Testis (tissue), 3 donors: ENCODE data around the gene FCMR. TPM values are rescaled to one million over a fixed set of nuclear protein-coding genes. Genes with fewer than 3 reads are reported as not detected.

Experiments
- DNase-seq: peaks from one replicate; pipeline ENCODE4 v3.0.0-alpha.2; 2019
- H3K27ac ChIP-seq, 2 donors: fragments of 200-600 bp; sonication (generic); one replicate each; pipeline ENCODE4 v1.5.1; 2019
- H3K27me3 ChIP-seq: fragments of 200-600 bp; sonication (generic); one replicate; pipeline ENCODE4 v1.5.1; 2019
- H3K36me3 ChIP-seq: fragments of 200-600 bp; sonication (generic); one replicate; pipeline ENCODE4 v1.5.1; 2017; ENCODE audit warnings: low read depth; ENCODE audit errors: missing control alignments
- H3K4me1 ChIP-seq: fragments of 200-600 bp; sonication (generic); one replicate; pipeline ENCODE4 v1.5.1; 2019
- H3K4me3 ChIP-seq, 2 donors: fragments of 200-600 bp; sonication (generic); one replicate each; pipeline ENCODE4 v1.5.1; 2017 to 2019
- H3K9me3 ChIP-seq: fragments of 200-600 bp; sonication (generic); one replicate; pipeline ENCODE4 v1.5.1; 2017
- CTCF ChIP-seq, 3 experiments: fragments of 450-650 bp in 2 of 3; fragments of 200-600 bp in 1 of 3; sonication (generic) in 1 of 3; IDR thresholded peaks; one replicate each; pipeline ENCODE4 v1.5.1; 2016 to 2019; ENCODE audit warnings: antibody characterized with exemption in 3 of 3, mild to moderate bottlenecking in 2 of 3, moderate library complexity in 1 of 3
- POLR2A ChIP-seq: fragments of 450-650 bp; IDR thresholded peaks from one replicate; pipeline ENCODE4 v1.6.1; 2017; ENCODE audit warnings: antibody characterized with exemption, mild to moderate bottlenecking, moderate library complexity
- WGBS, 2 donors: methylation state at CpG; one replicate each; pipeline ENCODE4 v1.1.5; 2018; 5-methylcytosine and 5-hydroxymethylcytosine counted together
- intact Hi-C: fragments of 100-400 bp; cut with DNase I; formaldehyde crosslinking; loops from one replicate; pipeline ENCODE4 v1.15.1; 2023; ENCODE audit warnings: low total_unique reads
- polyA plus RNA-seq: library from polyadenylated mRNA; stranded (reverse); fragments of 350-450 nt; fragmentation: Illumina TruSeq; extraction: RNeasy Lipid Tissue Mini Kit (QIAGEN cat#74804); gene quantifications from one replicate; pipeline ENCODE4 v1.2.3, GENCODE V29; 2014; ENCODE audit warnings: low read depth, low replicate concordance; ENCODE audit not compliant: insufficient read depth
- total RNA-seq, 2 donors: library from RNA; depleted of rRNA; stranded (reverse); fragments of >200 nt; gene quantifications; one replicate each; pipeline ENCODE4 v1.2.3, GENCODE V29; 2016

FCMR gene
- total and polyA plus RNA-seq, 3 donors from 2014 or later = 1.1 to 5.3 (median 1.3) TPM

DNA sequence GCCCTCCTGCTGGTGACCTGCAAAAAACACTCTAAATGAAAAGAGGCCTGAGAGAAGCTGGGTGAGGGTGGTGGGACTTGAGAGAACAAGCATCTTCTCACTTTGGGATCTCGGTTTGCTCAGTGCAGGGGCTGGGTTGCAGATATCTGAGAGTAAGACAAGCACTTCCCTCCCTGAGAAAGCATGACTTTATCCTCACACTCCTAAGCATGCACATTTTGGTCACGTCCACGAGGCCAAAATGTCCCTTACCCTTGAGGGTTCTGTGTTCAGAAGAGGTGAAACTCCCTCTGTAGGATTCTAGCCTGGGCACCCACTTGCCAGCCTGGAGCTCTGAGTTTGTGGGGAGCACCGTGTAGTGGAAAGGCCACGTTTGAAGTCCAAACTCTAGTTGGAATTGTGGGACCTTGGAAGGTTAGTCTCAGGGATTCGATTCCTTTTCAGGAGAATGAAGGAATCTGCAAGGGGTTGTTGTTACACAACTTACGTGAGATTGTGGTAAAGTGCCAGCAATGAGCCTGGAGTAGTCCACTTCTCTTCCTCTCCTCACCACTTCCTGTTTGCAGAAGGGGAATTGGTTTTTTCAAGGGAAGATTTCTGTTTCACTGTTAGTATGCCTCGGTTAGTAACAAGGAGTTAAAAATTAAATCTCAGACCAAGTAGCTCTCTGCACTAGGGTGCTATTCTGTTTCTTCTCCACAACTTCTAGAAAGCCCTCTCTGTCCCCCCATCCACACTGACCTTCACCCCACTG is 45.5 kb upstream of the FCMR start:
- TF ChIP-seq CTCF (IDR thresholded peaks at IDR 0.05) (no peak), POLR2A (no peak)
- no peak for DNase-seq

GRCh38 chr1:206965781-206966180 is 44.0 kb upstream of the FCMR start:
- 83 to 95% methylated on average over 2 of the region's 2 CpGs for WGBS, 2 donors
- TF ChIP-seq POLR2A (no peak), CTCF (IDR thresholded peaks at IDR 0.05) (no peak)
- H3K4me1 ChIP-seq = peaks cover 6% of the 10 kb centered on the region
- H3K36me3 ChIP-seq = no peaks in the 10 kb centered on the region
- no peak overlapping the region for H3K27ac ChIP-seq
- DNase-seq = no peak
- no peaks in the 10 kb centered on the region for H3K27me3 ChIP-seq
- H3K9me3 ChIP-seq = no peaks in the 10 kb centered on the region
- no peak overlapping the region for H3K4me3 ChIP-seq
- intact Hi-C loops = no loop called here

More for the DNA sequence above, 45.5 kb upstream of the FCMR start:
- Histone ChIP-seq H3K36me3 (no peaks in the 10 kb centered on the region), H3K4me3 (no peak overlapping the region), H3K27me3 (no peaks in the 10 kb centered on the region), H3K9me3 (no peaks in the 10 kb centered on the region), H3K4me1 (peaks cover 6% of the 10 kb centered on the region), H3K27ac (no peak overlapping the region)
- WGBS, 2 donors = 75 to 78% methylated on average over 8 of the region's 8 CpGs
- intact Hi-C loops = no loop called here

DNA sequence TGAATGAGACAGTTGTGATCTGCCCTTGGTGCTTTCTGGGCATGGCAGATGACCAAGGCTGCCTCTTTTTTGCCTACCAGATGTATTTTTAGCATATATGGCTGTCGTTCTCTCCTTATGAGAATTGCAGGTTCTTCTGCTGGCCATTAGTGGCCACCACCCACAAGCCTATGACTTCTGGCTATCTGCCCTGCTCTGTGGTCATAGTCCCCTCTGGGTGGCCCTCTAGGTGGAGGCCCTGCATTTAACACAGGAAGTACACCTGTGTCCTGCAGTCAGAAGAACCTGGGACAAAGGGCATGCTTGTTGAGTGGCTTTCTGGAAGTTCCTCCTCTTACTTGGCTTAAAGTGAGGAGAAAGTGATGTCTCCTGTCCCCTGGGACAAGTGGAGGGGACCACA is 42.0 kb upstream of the FCMR start:
- Histone ChIP-seq H3K9me3 (no peaks in the 10 kb centered on the region), H3K4me1 (no peaks in the 10 kb centered on the region), H3K4me3 (no peak overlapping the region), H3K36me3 (no peaks in the 10 kb centered on the region), H3K27ac (no peak overlapping the region), H3K27me3 (no peaks in the 10 kb centered on the region)
- no peak for TF ChIP-seq CTCF (IDR thresholded peaks at IDR 0.05)
- TF ChIP-seq POLR2A = no peak
- 83 to 85% methylated on average over 1 of the region's 1 CpG for WGBS, 2 donors
- intact Hi-C loops = no loop called here
- no peak for DNase-seq

- TF ChIP-seq CTCF (IDR thresholded peaks at IDR 0.05) = no peak
- no peak for TF ChIP-seq POLR2A
- 88 to 90% methylated on average over 5 of the region's 5 CpGs for WGBS, 2 donors
- no peaks in the 10 kb centered on the region for H3K27me3 ChIP-seq
- no peaks in the 10 kb centered on the region for H3K36me3 ChIP-seq
- H3K9me3 ChIP-seq = no peaks in the 10 kb centered on the region
- no peak overlapping the region for H3K27ac ChIP-seq
- DNase-seq = no peak
- no peaks in the 10 kb centered on the region for H3K4me1 ChIP-seq
- intact Hi-C loops = no loop called here
- H3K4me3 ChIP-seq = no peak overlapping the region
Measured at GRCh38 chr1:206963119-206963712, 41.5 kb upstream of the FCMR start.
